Lung (tissue), 12 donors: Measurements from ENCODE around the gene BEX3. TPM values are rescaled to one million over a fixed set of nuclear protein-coding genes. Genes with fewer than 3 reads are reported as not detected.

Experiments
- ATAC-seq: fragments of 200-7000 bp; cut with Tn5 transposase; one replicate; pipeline ENCODE4 v1.9.1; 2020; ENCODE audit warnings: moderate number of reproducible peaks; ENCODE audit not compliant: insufficient read depth, low FRiP score
- DNase-seq, 3 donors: peaks; one replicate each; pipeline ENCODE4 v3.0.0-alpha.2; 2013 to 2017
- H3K27ac ChIP-seq, 2 donors: one replicate each; pipeline ENCODE4 v1.5.1; 2013; ENCODE audit warnings: mild to moderate bottlenecking in 2 of 2, moderate library complexity in 2 of 2, control low read depth in 1 of 2, inconsistent platforms in 1 of 2, low read depth in 1 of 2, low read length in 1 of 2
- H3K27me3 ChIP-seq, 3 donors: one replicate each; pipeline ENCODE4 v1.5.1; 2013; ENCODE audit warnings: low read length in 2 of 3; ENCODE audit not compliant: control insufficient read depth in 3 of 3, insufficient read depth in 3 of 3
- H3K36me3 ChIP-seq, 4 donors: one replicate each; pipeline ENCODE4 v1.5.1; 2013; ENCODE audit warnings: low read length in 4 of 4, mild to moderate bottlenecking in 1 of 4, moderate library complexity in 1 of 4; ENCODE audit not compliant: control insufficient read depth in 4 of 4, insufficient read depth in 4 of 4
- H3K4me1 ChIP-seq, 5 donors: one replicate each; pipeline ENCODE4 v1.5.1; 2013; ENCODE audit warnings: low read length in 5 of 5, mild to moderate bottlenecking in 2 of 5, moderate library complexity in 1 of 5; ENCODE audit not compliant: control insufficient read depth in 5 of 5, insufficient read depth in 5 of 5
- H3K4me3 ChIP-seq: one replicate; pipeline ENCODE4 v1.5.1; 2013; ENCODE audit warnings: mild to moderate bottlenecking, control low read depth, moderate library complexity
- H3K9ac ChIP-seq, 2 donors: one replicate each; pipeline ENCODE4 v1.5.1; 2013; ENCODE audit warnings: low read length in 2 of 2, control low read depth in 1 of 2; ENCODE audit not compliant: insufficient read depth in 1 of 2
- H3K9me3 ChIP-seq, 4 donors: one replicate each; pipeline ENCODE4 v1.5.1; 2013; ENCODE audit warnings: low read length in 3 of 4, mild to moderate bottlenecking in 1 of 4, moderate library complexity in 1 of 4; ENCODE audit not compliant: control insufficient read depth in 4 of 4, insufficient read depth in 3 of 4
- CTCF ChIP-seq: IDR thresholded peaks from 2 replicates; pipeline ENCODE4 v1.5.1; 2012; ENCODE audit warnings: mild to moderate bottlenecking; ENCODE audit errors: control extremely low read depth, extremely low read depth
- WGBS, 2 donors: extraction: QIAGEN DNeasy Blood & Tissue Kit; methylation state at CpG; one replicate each; pipeline ENCODE4 v1.1.7; 2013; 5-methylcytosine and 5-hydroxymethylcytosine counted together
- polyA plus RNA-seq, 2 donors: library from polyadenylated mRNA; stranded (reverse); fragments of 200-250 nt; gene quantifications; one replicate each; pipeline ENCODE4 v1.2.1, GENCODE V29; 2013
- total RNA-seq, 2 donors: library from RNA; depleted of rRNA in 1 of 2; stranded (reverse); fragments of >200 nt in 1 of 2; gene quantifications; one replicate each; pipeline ENCODE4 v1.2.1, GENCODE V29; 2014 to 2021
- donor health status: control.
- donor health status: control.
- donor health status: Bipolar disorder and iron deficiency.
- donor health status: healthy.
- donor health status: DM: yes; HTN: yes; CAD: no.

Gene BEX3
- total and polyA plus RNA-seq, 4 donors, result 79.7 to 145 (median 96.4) TPM

DNA sequence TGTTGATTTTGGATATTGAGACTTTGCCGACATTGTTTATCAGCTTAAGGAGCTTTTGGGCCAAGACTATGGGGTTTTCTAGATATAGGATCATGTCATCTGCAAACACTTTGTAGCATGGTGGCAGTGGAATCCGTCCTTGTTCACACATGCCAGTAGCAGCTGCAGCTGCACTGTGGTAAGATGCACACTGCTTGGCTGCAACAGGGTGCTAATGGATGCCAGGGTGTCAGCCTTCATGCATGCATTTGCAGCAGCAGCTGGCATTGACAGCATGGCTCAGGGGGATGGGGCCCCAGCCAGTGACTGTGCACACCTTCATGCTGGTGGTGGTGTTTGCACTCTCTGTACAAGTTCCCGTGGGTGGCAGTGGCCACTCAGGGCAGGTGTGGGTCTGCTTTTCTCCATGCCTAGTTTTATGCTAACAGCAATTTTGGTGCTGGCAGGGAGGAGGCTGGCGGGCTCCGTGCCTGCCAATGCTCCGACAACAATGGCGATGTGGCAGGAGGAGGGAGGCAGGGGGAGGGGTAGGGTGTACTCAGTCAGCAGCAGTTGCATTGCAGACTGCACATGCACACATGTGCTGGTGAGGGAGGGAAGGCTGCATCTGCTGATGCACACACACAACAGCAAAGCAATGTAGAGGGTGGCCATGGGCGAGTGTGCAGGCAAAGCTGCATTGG, 37.5 kb downstream of the BEX3 start:
- Histone ChIP-seq H3K4me1 (no peaks in the 10 kb centered on the region), H3K9ac (no peak overlapping the region), H3K4me3 (no peak overlapping the region), H3K36me3 (no peaks in the 10 kb centered on the region), H3K9me3 (no peaks in the 10 kb centered on the region), H3K27me3 (peaks cover 0 to 19% (median 3%) of the 10 kb centered on the region in 3 donors), H3K27ac (no peak overlapping the region)
- ATAC-seq, result no peak
- 83 to 97% methylated on average over 5 to 8 of the region's 8 CpGs for WGBS, 2 donors
- DNase-seq, result no peak
- TF ChIP-seq CTCF, result no peak

- Histone ChIP-seq H3K9me3 (no peaks in the 10 kb centered on the region), H3K36me3 (no peaks in the 10 kb centered on the region), H3K4me1 (no peaks in the 10 kb centered on the region), H3K4me3 (no peak overlapping the region), H3K9ac (no peak overlapping the region), H3K27ac (no peak overlapping the region), H3K27me3 (peaks cover 0 to 19% (median 3%) of the 10 kb centered on the region in 3 donors)
- no peak for DNase-seq
- 76 to 91% methylated on average over 7 of the region's 7 CpGs for WGBS, 2 donors
- ATAC-seq, result no peak
- no peak for TF ChIP-seq CTCF
These were observed 38.2 kb downstream of the BEX3 start for GRCh38 chrX:103414561-103414960.

GRCh38 chrX:103415068-103415467, 38.7 kb downstream of the BEX3 start:
- TF ChIP-seq CTCF, result no peak
- Histone ChIP-seq H3K9ac (no peak overlapping the region), H3K4me1 (no peaks in the 10 kb centered on the region), H3K27me3 (peaks cover 0 to 19% (median 3%) of the 10 kb centered on the region in 3 donors), H3K27ac (no peak overlapping the region), H3K36me3 (no peaks in the 10 kb centered on the region), H3K4me3 (no peak overlapping the region), H3K9me3 (no peaks in the 10 kb centered on the region)
- DNase-seq (no peak), ATAC-seq (no peak)
- WGBS, 2 donors, result 86 to 92% methylated on average over 6 of the region's 6 CpGs

DNA sequence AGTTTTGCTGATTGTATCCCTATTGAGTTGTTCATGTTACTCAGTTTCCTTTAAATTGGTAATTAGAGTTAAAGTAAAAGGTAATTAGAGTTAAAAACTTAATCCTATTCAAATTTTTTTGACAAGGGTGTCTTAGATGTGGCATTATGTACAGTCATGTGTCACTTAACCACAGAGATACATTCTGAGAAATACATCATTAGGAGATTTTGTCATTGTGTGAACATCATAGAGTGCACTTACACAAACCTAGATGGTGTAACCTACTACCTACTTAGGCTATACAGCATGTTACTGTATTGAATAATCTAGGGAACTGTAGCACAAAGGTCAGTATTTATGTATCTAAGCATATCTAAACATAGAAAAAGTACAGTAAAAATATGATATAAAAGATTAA, 39.2 kb downstream of the BEX3 start:
- Histone ChIP-seq H3K36me3 (no peaks in the 10 kb centered on the region), H3K27ac (no peak overlapping the region), H3K9ac (no peak overlapping the region), H3K4me1 (no peaks in the 10 kb centered on the region), H3K9me3 (no peaks in the 10 kb centered on the region), H3K27me3 (peaks cover 0 to 19% (median 3%) of the 10 kb centered on the region in 3 donors), H3K4me3 (no peak overlapping the region)
- no peak for DNase-seq
- no peak for TF ChIP-seq CTCF
- no peak for ATAC-seq
